MCF 10A (cell line): ENCODE results near the gene BMPER. TPM values are rescaled to one million over a fixed set of nuclear protein-coding genes. Genes with fewer than 3 reads are reported as not detected.

Experiments used
- BruUV-seq: library from RNA; stranded (reverse); fragments of 400-500 nt; replicated peaks from 2 replicates; lab custom pipeline; 2021; lab: Mats Ljungman, UMichigan
- CTCF ChIA-PET: fragments of 300-600 bp; sonication (Branson Sonifier 250); formaldehyde crosslinking; extraction: SDS; loops from one replicate; lab custom pipeline; 2021; ENCODE audit warnings: antibody characterized with exemption, inconsistent platforms; lab: Yijun Ruan, JAX
- POLR2A ChIA-PET: fragments of 300-600, 350-650 bp; sonication (Branson Sonifier 250); formaldehyde crosslinking; extraction: SDS; loops from one replicate; lab custom pipeline; 2020; ENCODE audit warnings: antibody characterized with exemption, inconsistent platforms; lab: Yijun Ruan, JAX
- DNase-seq: peaks from one replicate; pipeline ENCODE4 v3.0.0-alpha.2; 2018; ENCODE audit not compliant: unreplicated experiment
- H3K27ac Mint-ChIP-seq: one replicate; pipeline ENCODE4 v1.8.0; 2022; ENCODE audit warnings: mild to moderate bottlenecking, low read depth, mixed read lengths; ENCODE audit not compliant: unreplicated experiment
- H3K27me3 Mint-ChIP-seq: one replicate; pipeline ENCODE4 v1.8.0; 2022; ENCODE audit warnings: mixed read lengths; ENCODE audit not compliant: insufficient read depth, unreplicated experiment
- H3K36me3 Mint-ChIP-seq: one replicate; pipeline ENCODE4 v1.8.0; 2022; ENCODE audit warnings: mild to moderate bottlenecking, moderate library complexity, mixed read lengths; ENCODE audit not compliant: insufficient read depth, unreplicated experiment
- H3K4me1 Mint-ChIP-seq: one replicate; pipeline ENCODE4 v1.8.0; 2022; ENCODE audit warnings: mixed read lengths; ENCODE audit not compliant: insufficient read depth, unreplicated experiment
- H3K4me3 Mint-ChIP-seq: one replicate; pipeline ENCODE4 v1.8.0; 2022; ENCODE audit warnings: mild to moderate bottlenecking, moderate library complexity, mixed read lengths; ENCODE audit not compliant: unreplicated experiment
- H3K9me3 Mint-ChIP-seq: one replicate; pipeline ENCODE4 v1.8.0; 2022; ENCODE audit warnings: mixed read lengths; ENCODE audit not compliant: unreplicated experiment
- intact Hi-C: fragments of 100-400 bp; cut with micrococcal nuclease; formaldehyde crosslinking; loops from 2 replicates; pipeline ENCODE4 v1.14.1; 2022
- total RNA-seq: library from RNA; stranded (reverse); gene quantifications from 2 replicates; pipeline ENCODE4 v1.2.3, GENCODE V29; 2022
- TF ChIP-seq, protein P1 (sequence below): fragments of 200-600 bp; IDR thresholded peaks from one replicate; pipeline ENCODE4 v1.8.0; 2022; ENCODE audit warnings: antibody characterized with exemption, mild to moderate bottlenecking; ENCODE audit not compliant: unreplicated experiment

The BMPER gene
- total RNA-seq, 1 experiment from 2014 or later: 0.40 TPM

DNA sequence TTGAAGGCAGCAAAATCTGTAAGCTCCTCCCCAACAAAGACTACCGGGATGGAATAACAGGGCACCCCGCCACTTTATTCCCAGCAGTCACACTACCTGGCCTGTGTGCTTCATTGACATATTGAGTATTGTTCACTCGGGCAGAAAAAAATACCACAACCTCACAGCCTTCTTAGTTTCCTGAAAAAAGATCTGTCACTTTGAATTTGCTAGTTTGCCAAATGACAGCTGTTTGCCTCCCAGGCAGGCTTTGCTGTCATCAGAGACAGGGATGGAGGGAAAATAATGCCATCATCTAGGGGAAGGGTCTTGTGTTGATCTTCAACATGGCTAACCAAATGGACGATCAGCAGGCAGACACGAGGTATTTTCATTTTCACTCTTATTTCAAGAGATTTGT lies 26.9 kb downstream of the BMPER start:
- DNase-seq: no peak
- BruUV-seq: no TSS peak
- ChIA-PET POLR2A (interaction anchor here (1.1 to 1.2 kb wide), 3 partner anchors 12 to 316 kb away, joined by 3 to 4 read pairs (median 3); no protein-coding TSS in a partner anchor), CTCF (interaction anchor here (0.6 to 11.5 kb wide), 70 partner anchors 11 to 783 kb away, joined by 3 to 177 read pairs (median 5); no protein-coding TSS in a partner anchor)
- no peaks in the 10 kb centered on the region for H3K27me3 Mint-ChIP-seq
- TF ChIP-seq, protein P1, sequence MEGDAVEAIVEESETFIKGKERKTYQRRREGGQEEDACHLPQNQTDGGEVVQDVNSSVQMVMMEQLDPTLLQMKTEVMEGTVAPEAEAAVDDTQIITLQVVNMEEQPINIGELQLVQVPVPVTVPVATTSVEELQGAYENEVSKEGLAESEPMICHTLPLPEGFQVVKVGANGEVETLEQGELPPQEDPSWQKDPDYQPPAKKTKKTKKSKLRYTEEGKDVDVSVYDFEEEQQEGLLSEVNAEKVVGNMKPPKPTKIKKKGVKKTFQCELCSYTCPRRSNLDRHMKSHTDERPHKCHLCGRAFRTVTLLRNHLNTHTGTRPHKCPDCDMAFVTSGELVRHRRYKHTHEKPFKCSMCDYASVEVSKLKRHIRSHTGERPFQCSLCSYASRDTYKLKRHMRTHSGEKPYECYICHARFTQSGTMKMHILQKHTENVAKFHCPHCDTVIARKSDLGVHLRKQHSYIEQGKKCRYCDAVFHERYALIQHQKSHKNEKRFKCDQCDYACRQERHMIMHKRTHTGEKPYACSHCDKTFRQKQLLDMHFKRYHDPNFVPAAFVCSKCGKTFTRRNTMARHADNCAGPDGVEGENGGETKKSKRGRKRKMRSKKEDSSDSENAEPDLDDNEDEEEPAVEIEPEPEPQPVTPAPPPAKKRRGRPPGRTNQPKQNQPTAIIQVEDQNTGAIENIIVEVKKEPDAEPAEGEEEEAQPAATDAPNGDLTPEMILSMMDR: no peak
- intact Hi-C loops: loop anchor here (2.0 kb wide), 4 partner anchors 473 to 747 kb away; no protein-coding TSS in a partner anchor
- H3K36me3 Mint-ChIP-seq: no peaks in the 10 kb centered on the region
- no peak overlapping the region for H3K4me3 Mint-ChIP-seq
- no peak overlapping the region for H3K27ac Mint-ChIP-seq
- H3K4me1 Mint-ChIP-seq: peaks cover 19% of the 10 kb centered on the region
- no peaks in the 10 kb centered on the region for H3K9me3 Mint-ChIP-seq

DNA sequence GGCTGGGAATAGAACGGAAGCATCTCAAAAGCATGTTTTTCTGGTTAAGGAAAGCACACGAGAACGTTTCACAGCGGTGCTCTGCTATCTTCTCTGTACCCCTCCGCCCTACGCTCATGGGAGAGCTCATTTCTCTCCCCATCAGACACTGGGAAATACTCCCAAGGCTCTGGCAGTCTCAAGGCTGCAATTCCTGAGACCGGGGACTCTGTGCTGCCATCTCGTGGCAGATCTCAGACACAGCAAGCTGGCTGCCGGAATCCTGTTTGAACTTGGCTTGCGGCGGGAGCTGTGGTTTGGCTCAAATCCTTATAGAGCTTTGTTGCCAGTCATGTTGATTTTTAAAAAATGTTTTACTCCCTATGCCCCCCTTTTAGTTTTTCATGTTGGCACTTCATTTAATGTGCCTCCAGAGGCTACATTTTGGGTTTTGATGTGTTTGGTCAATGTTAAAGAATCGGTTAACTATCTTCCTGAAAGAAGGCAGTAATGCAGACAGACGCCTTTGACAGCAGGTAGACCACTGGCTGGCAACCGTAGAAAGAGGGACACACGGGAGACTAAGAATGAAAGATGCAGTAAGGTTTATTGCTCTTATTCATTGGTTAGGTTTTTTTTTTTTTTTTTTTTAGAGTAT lies 27.6 kb downstream of the BMPER start:
- H3K27ac Mint-ChIP-seq: peak overlapping the region; percentile 19
- no peaks in the 10 kb centered on the region for H3K36me3 Mint-ChIP-seq
- TF ChIP-seq, protein P1: peak; percentile 88
- no TSS peak for BruUV-seq
- no peak overlapping the region for H3K4me3 Mint-ChIP-seq
- ChIA-PET CTCF (interaction anchor here (0.6 to 11.5 kb wide), 96 partner anchors 11 to 1817 kb away, joined by 3 to 177 read pairs (median 4); no protein-coding TSS in a partner anchor), POLR2A (interaction anchor here (0.6 to 1.2 kb wide), 5 partner anchors 12 to 763 kb away, joined by 3 to 4 read pairs (median 3); no protein-coding TSS in a partner anchor)
- intact Hi-C loops: loop anchor here (1.0 to 2.0 kb wide), 7 partner anchors 176 to 748 kb away; no protein-coding TSS in a partner anchor
- H3K27me3 Mint-ChIP-seq: no peaks in the 10 kb centered on the region
- DNase-seq: peak; percentile 84
- H3K9me3 Mint-ChIP-seq: no peaks in the 10 kb centered on the region
- peaks cover 19% of the 10 kb centered on the region for H3K4me1 Mint-ChIP-seq

DNA sequence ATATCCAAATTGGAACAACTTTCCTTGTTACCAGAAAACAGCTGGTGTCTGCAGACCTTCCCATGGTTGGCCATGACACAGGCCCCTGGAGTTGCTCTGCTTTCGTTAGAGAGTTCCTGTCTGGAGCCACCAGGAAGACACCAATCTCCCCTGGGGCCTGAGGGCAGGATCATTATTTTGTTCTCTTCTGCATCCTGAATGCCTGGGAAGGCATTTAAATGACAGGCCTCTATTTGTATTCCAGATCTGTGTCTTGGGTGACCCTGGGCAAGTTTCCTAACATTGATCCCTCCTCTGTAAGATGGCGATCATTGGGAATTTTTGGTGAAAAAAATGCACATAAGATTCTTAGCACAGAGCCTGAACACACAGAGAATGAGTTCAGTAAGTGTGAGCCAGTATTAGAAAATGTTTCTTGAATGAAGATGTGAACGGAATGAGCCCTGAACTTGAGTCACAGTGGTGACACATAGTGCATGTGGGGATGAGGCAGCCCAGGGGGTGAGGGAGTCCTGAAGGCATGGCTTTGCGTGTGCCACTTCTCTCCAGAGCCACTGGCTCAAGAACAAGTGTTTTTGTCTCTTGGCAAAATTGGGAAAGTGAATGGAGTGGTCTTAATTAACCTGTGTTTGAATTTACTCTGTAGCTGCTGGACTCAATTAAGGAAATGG lies 28.4 kb downstream of the BMPER start:
- H3K27me3 Mint-ChIP-seq: no peaks in the 10 kb centered on the region
- ChIA-PET CTCF (interaction anchor here (0.6 to 11.5 kb wide), 61 partner anchors 10 to 1231 kb away, joined by 3 to 177 read pairs (median 6); no protein-coding TSS in a partner anchor), POLR2A (interaction anchor here (0.6 kb wide), 1 partner anchor 763 kb away, joined by 3 read pairs; no protein-coding TSS in a partner anchor)
- peak; percentile 54 for DNase-seq
- H3K4me1 Mint-ChIP-seq: peaks cover 19% of the 10 kb centered on the region
- H3K36me3 Mint-ChIP-seq: no peaks in the 10 kb centered on the region
- no peaks in the 10 kb centered on the region for H3K9me3 Mint-ChIP-seq
- intact Hi-C loops: loop anchor here (1.0 to 2.0 kb wide), 7 partner anchors 176 to 749 kb away; no protein-coding TSS in a partner anchor
- no peak overlapping the region for H3K4me3 Mint-ChIP-seq
- peak overlapping the region; percentile 19 for H3K27ac Mint-ChIP-seq
- no TSS peak for BruUV-seq
- TF ChIP-seq, protein P1: no peak

DNA sequence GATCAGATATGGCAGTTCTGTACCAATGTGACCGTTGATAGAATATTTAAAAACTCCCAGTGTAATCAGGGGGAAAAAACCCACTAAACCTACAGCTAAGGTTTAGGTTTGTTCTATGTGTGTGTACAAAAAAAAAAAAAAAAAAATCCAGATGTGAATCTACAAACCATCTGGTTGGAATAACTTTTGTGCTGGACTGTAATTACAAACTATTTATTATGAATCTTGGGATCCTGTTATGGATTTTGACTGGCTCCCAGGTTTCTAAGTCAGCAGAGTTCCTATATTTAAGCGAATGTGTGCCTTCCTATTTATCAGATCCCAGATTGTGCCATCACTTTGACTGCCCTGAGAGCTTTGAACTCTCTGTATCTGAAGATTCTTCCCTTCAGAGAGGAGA lies 29.1 kb downstream of the BMPER start:
- CTCF ChIA-PET: interaction anchor here (0.5 to 11.5 kb wide), 16 partner anchors 9 to 737 kb away, joined by 3 to 177 read pairs (median 6); no protein-coding TSS in a partner anchor

More for the DNA sequence above, 29.1 kb downstream of the BMPER start:
- peaks cover 19% of the 10 kb centered on the region for H3K4me1 Mint-ChIP-seq
- DNase-seq: no peak
- no peaks in the 10 kb centered on the region for H3K36me3 Mint-ChIP-seq
- H3K27me3 Mint-ChIP-seq: no peaks in the 10 kb centered on the region
- H3K27ac Mint-ChIP-seq: no peak overlapping the region
- intact Hi-C loops: no loop called here
- no TSS peak for BruUV-seq
- POLR2A ChIA-PET: no interaction called here
- no peaks in the 10 kb centered on the region for H3K9me3 Mint-ChIP-seq
- TF ChIP-seq, protein P1: no peak
- H3K4me3 Mint-ChIP-seq: no peak overlapping the region
